GM18508 (cell line): ENCODE data around the gene EEFSEC.

Experiments
- ATAC-seq: cut with Tn5 transposase; IDR thresholded peaks from one replicate; pipeline ENCODE4 v1.9.1; 2021; ENCODE audit warnings: moderate number of reproducible peaks; ENCODE audit not compliant: insufficient read depth, unreplicated experiment

EEFSEC gene

DNA sequence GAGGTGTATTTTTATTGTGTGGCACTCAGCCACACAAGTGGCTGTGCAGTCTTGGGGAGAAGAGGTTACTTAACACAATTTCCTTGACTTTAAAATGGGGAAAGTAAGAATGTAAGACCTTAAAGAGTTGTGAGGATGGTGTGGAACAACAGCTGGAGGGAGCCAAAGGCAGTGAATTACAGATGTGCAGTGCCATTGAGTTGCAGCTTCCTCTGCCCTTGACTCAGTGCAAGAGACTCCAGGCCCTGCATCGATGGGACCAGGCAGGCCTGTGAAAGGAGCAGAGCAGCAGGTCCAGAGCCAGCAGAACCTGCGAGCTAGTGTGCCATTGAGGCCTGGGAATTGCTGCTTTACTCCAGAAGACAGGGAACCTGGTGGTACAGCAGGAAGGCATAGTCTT lies 27.2 kb downstream of the EEFSEC start:
- no peak for ATAC-seq

- no peak for ATAC-seq
Measured at GRCh38 chr3:128180913-128181312, 27.6 kb downstream of the EEFSEC start.

GRCh38 chr3:128182656-128183055 lies 29.4 kb downstream of the EEFSEC start:
- no peak for ATAC-seq

DNA sequence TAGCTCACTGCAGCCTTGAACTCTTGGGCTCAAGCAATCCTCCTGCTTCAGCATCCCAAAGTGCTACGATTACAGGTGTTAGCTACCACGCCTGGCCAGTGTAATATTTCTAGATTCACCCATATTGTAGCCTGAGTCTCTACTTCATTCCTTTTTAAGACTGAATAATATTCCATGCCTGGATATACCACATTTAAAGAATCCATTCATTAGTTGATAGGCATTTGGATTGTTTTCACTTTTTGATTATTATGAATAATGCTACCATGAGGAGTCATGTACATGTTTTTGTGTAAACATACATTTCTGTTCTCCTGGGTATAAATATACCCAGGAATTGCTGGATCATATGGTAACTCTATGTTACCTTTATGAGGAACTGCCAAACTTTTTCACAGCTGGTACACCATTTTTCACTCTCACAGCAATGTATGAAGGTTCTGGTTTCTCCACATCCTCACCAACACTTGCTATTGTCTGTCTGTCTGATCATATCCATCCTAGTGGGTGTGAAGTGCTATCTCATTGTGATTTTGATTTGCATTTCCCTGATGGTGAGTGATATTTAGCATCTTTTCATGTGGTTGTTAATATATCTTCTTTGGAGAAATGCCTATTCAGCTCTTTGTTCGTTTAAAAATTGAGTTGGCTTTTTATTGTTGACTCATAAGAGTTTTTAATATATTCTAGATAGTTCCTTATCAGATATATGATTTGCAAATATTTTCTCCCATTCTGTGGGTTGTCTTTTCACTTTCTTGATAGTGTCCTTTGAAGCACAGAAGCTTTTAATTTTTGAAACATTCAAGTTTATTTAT lies 32.6 kb downstream of the EEFSEC start:
- ATAC-seq, result no peak

GRCh38 chr3:128187495-128187894 lies 34.2 kb downstream of the EEFSEC start:
- no peak for ATAC-seq

- no peak for ATAC-seq
Measured at GRCh38 chr3:128188326-128188725, 35.0 kb downstream of the EEFSEC start.

DNA sequence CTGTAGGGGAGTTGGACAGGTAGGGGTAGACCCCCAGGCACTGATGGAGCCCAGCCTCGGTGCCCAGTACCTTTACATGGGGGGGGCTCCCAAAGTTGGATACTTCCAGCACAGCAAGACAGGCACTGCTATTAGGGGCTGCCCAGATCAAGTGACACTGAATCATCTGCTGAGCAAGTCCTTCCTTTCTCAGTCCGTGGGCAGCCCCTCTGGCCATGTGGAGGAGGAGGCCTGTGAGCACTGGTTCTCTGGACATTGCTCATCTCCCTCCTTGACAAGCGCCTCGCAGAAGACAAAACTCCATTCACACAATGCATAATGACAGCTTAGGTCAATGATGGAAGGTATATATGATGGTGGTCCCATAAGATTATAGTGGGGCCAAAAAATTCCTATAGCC lies 35.7 kb downstream of the EEFSEC start:
- ATAC-seq, result no peak

DNA sequence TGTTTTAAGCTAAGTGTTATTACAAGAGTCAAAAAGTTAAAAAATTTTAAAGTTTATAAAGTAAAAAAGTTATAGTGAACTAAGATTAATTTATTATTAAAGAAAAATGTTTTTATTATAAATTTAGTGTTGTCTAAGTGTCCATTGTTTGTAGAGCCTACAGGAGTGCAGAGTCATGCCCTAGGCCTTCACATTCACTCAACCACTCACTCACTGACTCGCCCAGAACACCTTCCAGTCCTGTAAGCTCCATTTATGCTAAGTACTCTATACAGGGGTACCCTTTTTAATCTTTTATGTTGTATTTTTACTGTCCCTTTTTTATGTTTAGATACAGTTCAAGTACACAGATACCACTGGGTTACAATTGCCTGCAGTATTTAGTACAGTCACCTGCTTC lies 37.2 kb downstream of the EEFSEC start:
- no peak for ATAC-seq

DNA sequence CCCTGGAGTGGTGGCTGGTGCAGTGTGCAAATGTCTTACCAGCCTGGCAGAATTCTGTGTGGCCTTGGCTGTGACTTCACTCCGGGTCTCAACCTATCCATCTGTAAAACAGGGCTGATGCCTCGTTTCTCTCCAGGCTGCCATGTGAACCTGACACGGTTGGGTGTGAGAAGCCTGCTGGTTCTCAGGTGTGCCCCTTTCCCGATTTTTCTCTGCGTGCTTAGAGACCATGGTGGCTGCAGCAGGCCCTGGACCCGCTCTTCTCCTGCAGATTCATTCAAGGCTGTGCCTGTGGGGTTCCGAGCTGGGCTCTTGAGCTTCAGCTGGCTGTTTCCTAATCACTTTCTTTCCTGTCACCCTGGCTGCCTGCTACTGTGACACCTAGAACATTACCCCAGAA lies 38.9 kb downstream of the EEFSEC start:
- no peak for ATAC-seq

- ATAC-seq, result no peak
Measured at GRCh38 chr3:128193168-128193567, 39.9 kb downstream of the EEFSEC start.

GRCh38 chr3:128194843-128195242 lies 41.6 kb downstream of the EEFSEC start:
- ATAC-seq, result no peak

DNA sequence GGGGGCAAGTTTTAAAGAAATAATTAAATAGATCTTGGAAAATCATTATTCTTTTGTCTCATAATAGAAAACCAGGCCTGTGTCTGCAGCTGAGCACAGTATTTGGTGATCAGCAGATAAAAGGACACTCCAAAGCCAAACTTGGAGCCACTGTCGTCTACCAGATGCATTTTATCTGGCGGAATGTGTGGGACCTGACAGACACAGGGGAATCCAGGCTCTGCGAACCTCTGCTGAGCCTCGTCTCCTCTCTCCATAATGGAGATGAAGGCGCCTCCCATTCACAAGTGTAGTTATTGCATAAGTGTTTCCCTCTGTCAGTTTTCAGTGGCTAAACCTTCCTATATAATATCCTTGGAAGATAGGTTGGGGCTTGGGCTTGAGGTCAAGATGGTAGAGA lies 42.1 kb downstream of the EEFSEC start:
- no peak for ATAC-seq

- ATAC-seq, result no peak
Measured at GRCh38 chr3:128195802-128196201, 42.5 kb downstream of the EEFSEC start.

DNA sequence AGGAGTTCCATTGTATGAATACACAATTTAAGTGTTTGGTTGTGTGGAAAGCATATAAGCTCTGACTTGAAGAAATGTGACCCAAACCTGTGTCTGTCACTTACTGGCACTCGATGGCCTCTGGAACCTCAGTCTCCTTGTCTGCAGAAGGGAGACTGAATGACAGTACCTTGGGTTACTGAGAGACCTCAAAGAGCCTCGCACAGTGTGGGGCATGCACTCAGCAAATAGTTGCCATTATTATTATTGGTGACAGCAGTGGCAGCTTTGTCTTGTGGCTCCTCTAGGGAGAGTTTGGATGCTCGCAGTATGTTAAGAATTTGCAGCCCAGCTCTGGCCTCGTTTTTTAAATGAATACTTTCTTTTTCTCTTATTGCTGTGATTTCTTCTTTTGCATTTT lies 43.4 kb downstream of the EEFSEC start:
- no peak for ATAC-seq

GRCh38 chr3:128197855-128198254 lies 44.6 kb downstream of the EEFSEC start:
- ATAC-seq, result no peak

DNA sequence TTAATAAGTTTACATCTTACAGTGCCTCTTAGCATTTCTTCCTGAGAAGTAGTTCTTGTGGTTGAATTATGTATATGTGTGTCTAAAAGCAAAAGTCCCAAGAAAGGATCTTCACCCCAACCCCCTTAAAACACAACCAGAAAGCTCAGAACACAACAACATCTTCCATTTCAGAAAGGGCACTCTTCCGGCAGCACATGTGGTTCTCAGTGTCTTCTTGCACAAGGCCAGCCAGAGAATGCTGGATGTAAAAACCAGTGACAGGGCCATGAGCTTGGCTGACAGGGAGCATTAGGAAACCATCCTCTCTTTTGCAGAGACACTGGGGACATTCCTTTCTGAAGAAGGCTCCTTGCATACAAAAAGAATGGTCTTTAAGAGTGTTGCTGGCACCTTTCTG lies 45.0 kb downstream of the EEFSEC start:
- ATAC-seq, result no peak

DNA sequence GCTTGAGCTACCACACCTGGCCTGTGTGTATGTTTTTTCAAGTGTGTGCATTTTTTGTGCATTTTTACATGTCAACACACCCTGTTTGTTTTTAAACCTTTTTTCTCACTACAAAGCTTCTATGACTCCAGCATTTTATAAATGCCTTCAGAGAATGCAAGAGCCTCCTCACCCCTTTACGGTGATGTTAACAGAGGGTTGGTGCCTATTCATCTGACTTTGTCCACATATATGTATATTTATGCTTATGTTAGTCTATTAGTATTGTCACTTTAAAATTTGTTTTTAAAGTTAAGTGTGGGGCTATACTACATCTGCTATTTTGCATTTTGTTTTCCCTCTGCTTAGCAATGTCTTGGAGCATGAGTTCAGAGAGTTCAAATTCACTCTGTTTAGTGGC lies 45.8 kb downstream of the EEFSEC start:
- no peak for ATAC-seq

GRCh38 chr3:128201158-128201755 lies 48.0 kb downstream of the EEFSEC start:
- no peak for ATAC-seq

GRCh38 chr3:128203169-128203568 lies 49.9 kb downstream of the EEFSEC start:
- ATAC-seq, result no peak

DNA sequence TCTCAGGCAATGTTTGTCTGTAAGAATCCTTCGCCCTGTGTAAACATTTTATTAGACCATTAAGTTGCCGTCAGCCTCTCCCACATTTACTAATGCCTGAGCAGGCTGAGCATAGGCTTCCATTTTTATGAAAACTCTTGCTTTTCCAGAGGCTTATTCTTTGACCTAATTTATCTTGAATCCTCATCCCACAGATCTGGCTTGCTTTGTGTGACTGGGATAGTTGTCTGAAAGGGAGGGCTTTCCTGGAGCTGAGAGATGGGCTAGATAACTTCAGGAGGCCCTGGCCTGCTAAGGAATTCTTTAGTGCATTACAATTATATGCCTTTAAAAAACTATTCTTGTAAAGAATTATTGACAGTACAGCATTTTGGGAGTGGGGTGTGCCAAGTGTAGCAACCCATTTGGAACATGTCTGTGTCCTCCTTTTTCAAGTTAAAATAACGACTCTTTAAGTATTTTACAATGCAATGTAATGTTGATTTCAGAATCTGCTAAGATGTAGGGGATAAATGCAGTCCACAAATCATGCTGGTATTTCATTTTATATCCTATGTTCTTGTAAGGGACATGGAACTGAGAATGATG lies 52.4 kb downstream of the EEFSEC start:
- ATAC-seq, result no peak

DNA sequence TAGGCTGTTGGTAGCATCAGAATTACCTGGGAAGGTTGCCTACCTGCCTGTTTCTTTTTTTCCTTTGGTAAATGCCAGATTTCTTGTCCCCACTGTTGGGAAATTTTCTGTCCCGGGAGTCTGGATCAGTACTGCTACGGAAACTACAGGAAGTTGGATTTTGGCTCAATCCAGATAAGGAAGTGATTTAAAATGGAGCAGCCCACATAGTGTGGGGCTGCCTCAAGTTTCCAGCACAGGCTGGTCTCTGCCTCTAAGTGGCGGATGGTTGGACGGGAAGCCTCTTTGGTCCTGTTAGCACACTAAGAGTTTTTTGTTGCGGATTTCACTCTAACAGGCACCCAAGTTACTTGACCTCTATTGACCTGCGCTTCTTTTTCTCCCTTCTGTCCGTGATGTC lies 54.7 kb downstream of the EEFSEC start:
- no peak for ATAC-seq

GRCh38 chr3:128210711-128211110 lies 57.4 kb downstream of the EEFSEC start:
- no peak for ATAC-seq
